ENCODE measurements around the gene NDST1.

NDST1 gene

DNA sequence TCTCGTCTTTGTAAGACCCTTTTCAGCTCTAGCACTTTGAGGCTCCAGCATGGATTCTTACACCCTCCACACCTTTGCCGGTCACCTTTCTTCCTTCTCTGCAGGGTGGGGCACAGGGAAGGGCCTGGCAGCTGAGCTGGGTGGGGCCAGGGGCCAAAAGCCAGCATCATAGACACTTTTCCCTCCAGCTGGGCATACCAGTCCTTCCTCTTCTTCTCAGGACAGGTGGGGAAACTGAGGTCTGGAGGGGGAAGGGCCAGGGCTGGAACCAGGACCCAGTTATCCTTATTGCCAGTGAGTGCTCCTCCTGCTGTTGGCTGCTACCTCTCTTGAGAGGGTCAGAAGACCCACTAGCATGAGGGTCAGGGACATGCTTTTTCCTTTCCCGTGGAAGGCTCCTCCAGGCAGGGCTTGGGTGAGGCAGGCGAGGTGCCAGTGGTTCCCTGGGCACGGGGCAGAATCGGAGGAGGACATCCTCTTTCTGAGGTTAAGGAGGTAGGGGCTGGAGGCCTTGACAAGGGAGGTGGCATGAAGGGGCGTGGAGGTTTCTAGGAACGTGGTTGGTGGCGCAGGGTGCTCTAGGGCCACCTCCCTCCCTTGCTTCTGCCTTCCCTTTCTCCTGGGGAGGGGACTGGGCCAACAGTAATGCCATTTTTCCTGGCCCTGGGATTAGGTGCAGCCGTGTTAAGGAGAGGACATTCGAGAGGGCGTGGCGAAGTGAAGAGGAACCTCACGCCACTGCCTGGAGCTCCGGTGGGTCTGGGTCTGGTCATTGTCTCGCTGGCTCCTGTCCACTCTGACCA is at the start of gene NDST1:
NDST1 (plus strand) TSS at position 658 of the 803 bp plus-strand sequence. CDS start 13,124 bp downstream, outside the sequence.
- Histone ChIP-seq H3K27me3 (ENCODE audit: control insufficient read depth in 5 of 5, insufficient read depth in 4 of 5, low read length in 5 of 5) (no peaks in the 10 kb centered on the region), H3K9ac (ENCODE audit: low read length in 5 of 5) (peak within 1 kb of the TSS; percentile 20 to 58 (median 29)), H3K4me3 (ENCODE audit: low read depth in 1 of 5, low read length in 5 of 5) (peak within 1 kb of the TSS in 2 of 5 donors; percentile 5 to 22), H3K4me1 (ENCODE audit: control insufficient read depth in 5 of 5, insufficient read depth in 5 of 5, low read length in 5 of 5) (peaks cover 33 to 97% (median 94%) of the 10 kb centered on the region in 5 donors), H3K36me3 (ENCODE audit: control insufficient read depth in 5 of 5, insufficient read depth in 5 of 5, low read length in 5 of 5) (no peaks in the 10 kb centered on the region), H3K9me3 (ENCODE audit: control insufficient read depth in 5 of 5, low read length in 5 of 5) (no peaks in the 10 kb centered on the region), H3K27ac (ENCODE audit: low read depth, low read length) (peak within 1 kb of the TSS; percentile 72)

GRCh38 chr5:150458802-150459557 is 49.0 kb upstream of the NDST1 start:
- peak overlapping the region in 1 of 5 donors; percentile 26 for H3K4me3 ChIP-seq (ENCODE audit: low read depth in 1 of 5, low read length in 5 of 5)
- no peak overlapping the region for H3K9ac ChIP-seq (ENCODE audit: low read length in 5 of 5)
- peaks cover 0 to 13% (median 8%) of the 10 kb centered on the region in 5 donors for H3K4me1 ChIP-seq (ENCODE audit: control insufficient read depth in 5 of 5, insufficient read depth in 5 of 5, low read length in 5 of 5)
- H3K9me3 ChIP-seq (ENCODE audit: control insufficient read depth in 5 of 5, low read length in 5 of 5), result no peaks in the 10 kb centered on the region
- no peaks in the 10 kb centered on the region for H3K36me3 ChIP-seq (ENCODE audit: control insufficient read depth in 5 of 5, insufficient read depth in 5 of 5, low read length in 5 of 5)
- no peaks in the 10 kb centered on the region for H3K27me3 ChIP-seq (ENCODE audit: control insufficient read depth in 5 of 5, insufficient read depth in 4 of 5, low read length in 5 of 5)
- no peak overlapping the region for H3K27ac ChIP-seq (ENCODE audit: low read depth, low read length)

- Histone ChIP-seq H3K36me3 (ENCODE audit: control insufficient read depth in 5 of 5, insufficient read depth in 5 of 5, low read length in 5 of 5) (no peaks in the 10 kb centered on the region), H3K27me3 (ENCODE audit: control insufficient read depth in 5 of 5, insufficient read depth in 4 of 5, low read length in 5 of 5) (no peaks in the 10 kb centered on the region), H3K4me1 (ENCODE audit: control insufficient read depth in 5 of 5, insufficient read depth in 5 of 5, low read length in 5 of 5) (peaks cover 7 to 30% (median 17%) of the 10 kb centered on the region in 5 donors), H3K4me3 (ENCODE audit: low read depth in 1 of 5, low read length in 5 of 5) (no peak overlapping the region), H3K9ac (ENCODE audit: low read length in 5 of 5) (no peak overlapping the region), H3K27ac (ENCODE audit: low read depth, low read length) (no peak overlapping the region), H3K9me3 (ENCODE audit: control insufficient read depth in 5 of 5, low read length in 5 of 5) (no peaks in the 10 kb centered on the region)
These were observed 47.1 kb upstream of the NDST1 start for GRCh38 chr5:150460781-150461180.

DNA sequence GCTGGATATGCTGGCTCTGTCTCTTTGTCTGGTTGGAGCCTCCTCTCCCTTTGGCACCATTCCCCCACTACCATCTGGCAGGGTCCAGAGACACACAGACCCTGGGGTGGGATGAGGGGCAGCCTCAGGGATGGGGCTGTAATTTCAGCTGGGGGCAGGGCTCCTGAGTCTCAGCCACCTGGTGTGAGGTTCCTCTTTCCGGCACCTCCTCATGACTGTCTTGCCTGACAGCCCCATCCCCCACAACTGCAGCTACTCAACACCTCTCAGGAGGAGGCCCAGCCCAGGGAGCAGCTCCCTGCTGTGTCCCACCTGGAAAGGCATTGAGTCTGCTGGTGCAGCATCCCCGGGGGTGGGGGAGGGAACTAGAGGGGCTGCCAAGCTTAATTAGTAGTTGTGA is 46.7 kb upstream of the NDST1 start:
- Histone ChIP-seq H3K36me3 (ENCODE audit: control insufficient read depth in 5 of 5, insufficient read depth in 5 of 5, low read length in 5 of 5) (no peaks in the 10 kb centered on the region), H3K9ac (ENCODE audit: low read length in 5 of 5) (no peak overlapping the region), H3K4me1 (ENCODE audit: control insufficient read depth in 5 of 5, insufficient read depth in 5 of 5, low read length in 5 of 5) (peaks cover 8 to 33% (median 17%) of the 10 kb centered on the region in 5 donors), H3K4me3 (ENCODE audit: low read depth in 1 of 5, low read length in 5 of 5) (no peak overlapping the region), H3K9me3 (ENCODE audit: control insufficient read depth in 5 of 5, low read length in 5 of 5) (no peaks in the 10 kb centered on the region), H3K27ac (ENCODE audit: low read depth, low read length) (no peak overlapping the region), H3K27me3 (ENCODE audit: control insufficient read depth in 5 of 5, insufficient read depth in 4 of 5, low read length in 5 of 5) (no peaks in the 10 kb centered on the region)

- peaks cover 8 to 44% (median 11%) of the 10 kb centered on the region in 5 donors for H3K4me1 ChIP-seq (ENCODE audit: control insufficient read depth in 5 of 5, insufficient read depth in 5 of 5, low read length in 5 of 5)
- H3K9me3 ChIP-seq (ENCODE audit: control insufficient read depth in 5 of 5, low read length in 5 of 5), result no peaks in the 10 kb centered on the region
- H3K9ac ChIP-seq (ENCODE audit: low read length in 5 of 5), result no peak overlapping the region
- no peaks in the 10 kb centered on the region for H3K36me3 ChIP-seq (ENCODE audit: control insufficient read depth in 5 of 5, insufficient read depth in 5 of 5, low read length in 5 of 5)
- H3K27me3 ChIP-seq (ENCODE audit: control insufficient read depth in 5 of 5, insufficient read depth in 4 of 5, low read length in 5 of 5), result no peaks in the 10 kb centered on the region
- peak overlapping the region; percentile 30 for H3K27ac ChIP-seq (ENCODE audit: low read depth, low read length)
- H3K4me3 ChIP-seq (ENCODE audit: low read depth in 1 of 5, low read length in 5 of 5), result peak overlapping the region in 1 of 5 donors; percentile 22
These were observed 43.3 kb upstream of the NDST1 start for GRCh38 chr5:150464554-150465012.

- peaks cover 8 to 42% (median 11%) of the 10 kb centered on the region in 5 donors for H3K4me1 ChIP-seq (ENCODE audit: control insufficient read depth in 5 of 5, insufficient read depth in 5 of 5, low read length in 5 of 5)
- peak overlapping the region; percentile 46 for H3K27ac ChIP-seq (ENCODE audit: low read depth, low read length)
- H3K27me3 ChIP-seq (ENCODE audit: control insufficient read depth in 5 of 5, insufficient read depth in 4 of 5, low read length in 5 of 5), result no peaks in the 10 kb centered on the region
- H3K4me3 ChIP-seq (ENCODE audit: low read depth in 1 of 5, low read length in 5 of 5), result no peak overlapping the region
- no peaks in the 10 kb centered on the region for H3K9me3 ChIP-seq (ENCODE audit: control insufficient read depth in 5 of 5, low read length in 5 of 5)
- H3K36me3 ChIP-seq (ENCODE audit: control insufficient read depth in 5 of 5, insufficient read depth in 5 of 5, low read length in 5 of 5), result no peaks in the 10 kb centered on the region
- H3K9ac ChIP-seq (ENCODE audit: low read length in 5 of 5), result peak overlapping the region in 1 of 5 donors; percentile 16
These were observed 42.0 kb upstream of the NDST1 start for GRCh38 chr5:150465927-150466326.

- peaks cover 0 to 3% (median 0%) of the 10 kb centered on the region in 5 donors for H3K27me3 ChIP-seq (ENCODE audit: control insufficient read depth in 5 of 5, insufficient read depth in 4 of 5, low read length in 5 of 5)
- peaks cover 8 to 49% (median 11%) of the 10 kb centered on the region in 5 donors for H3K4me1 ChIP-seq (ENCODE audit: control insufficient read depth in 5 of 5, insufficient read depth in 5 of 5, low read length in 5 of 5)
- no peaks in the 10 kb centered on the region for H3K9me3 ChIP-seq (ENCODE audit: control insufficient read depth in 5 of 5, low read length in 5 of 5)
- H3K36me3 ChIP-seq (ENCODE audit: control insufficient read depth in 5 of 5, insufficient read depth in 5 of 5, low read length in 5 of 5), result no peaks in the 10 kb centered on the region
- H3K9ac ChIP-seq (ENCODE audit: low read length in 5 of 5), result no peak overlapping the region
- H3K4me3 ChIP-seq (ENCODE audit: low read depth in 1 of 5, low read length in 5 of 5), result no peak overlapping the region
- H3K27ac ChIP-seq (ENCODE audit: low read depth, low read length), result no peak overlapping the region
These were observed 39.7 kb upstream of the NDST1 start for GRCh38 chr5:150468206-150468605.

GRCh38 chr5:150469718-150470469 is 38.0 kb upstream of the NDST1 start:
- Histone ChIP-seq H3K36me3 (ENCODE audit: control insufficient read depth in 5 of 5, insufficient read depth in 5 of 5, low read length in 5 of 5) (no peaks in the 10 kb centered on the region), H3K27ac (ENCODE audit: low read depth, low read length) (no peak overlapping the region), H3K27me3 (ENCODE audit: control insufficient read depth in 5 of 5, insufficient read depth in 4 of 5, low read length in 5 of 5) (peaks cover 0 to 3% (median 0%) of the 10 kb centered on the region in 5 donors), H3K9ac (ENCODE audit: low read length in 5 of 5) (no peak overlapping the region), H3K4me1 (ENCODE audit: control insufficient read depth in 5 of 5, insufficient read depth in 5 of 5, low read length in 5 of 5) (peaks cover under 1 to 38% (median 4%) of the 10 kb centered on the region in 5 donors), H3K9me3 (ENCODE audit: control insufficient read depth in 5 of 5, low read length in 5 of 5) (no peaks in the 10 kb centered on the region), H3K4me3 (ENCODE audit: low read depth in 1 of 5, low read length in 5 of 5) (no peak overlapping the region)

GRCh38 chr5:150473673-150474358 is 34.1 kb upstream of the NDST1 start:
- H3K36me3 ChIP-seq (ENCODE audit: control insufficient read depth in 5 of 5, insufficient read depth in 5 of 5, low read length in 5 of 5), result no peaks in the 10 kb centered on the region
- H3K4me3 ChIP-seq (ENCODE audit: low read depth in 1 of 5, low read length in 5 of 5), result no peak overlapping the region
- no peaks in the 10 kb centered on the region for H3K9me3 ChIP-seq (ENCODE audit: control insufficient read depth in 5 of 5, low read length in 5 of 5)
- no peak overlapping the region for H3K9ac ChIP-seq (ENCODE audit: low read length in 5 of 5)
- H3K27ac ChIP-seq (ENCODE audit: low read depth, low read length), result no peak overlapping the region
- H3K27me3 ChIP-seq (ENCODE audit: control insufficient read depth in 5 of 5, insufficient read depth in 4 of 5, low read length in 5 of 5), result peaks cover 0 to 3% (median 0%) of the 10 kb centered on the region in 5 donors
- H3K4me1 ChIP-seq (ENCODE audit: control insufficient read depth in 5 of 5, insufficient read depth in 5 of 5, low read length in 5 of 5), result peaks cover 0 to 19% (median 0%) of the 10 kb centered on the region in 5 donors

Data from subcutaneous abdominal adipose tissue (tissue), 5 donors.